Endodermal cell (in vitro differentiated cells): Measurements from ENCODE around the gene GSPT1. TPM values are rescaled to one million over a fixed set of nuclear protein-coding genes. Genes with fewer than 3 reads are reported as not detected.

ENCODE experiments used
- DNase-seq: peaks from one replicate; pipeline ENCODE4 v3.0.0-alpha.2; 2017
- H3K27ac ChIP-seq: 2 replicates; pipeline ENCODE4 v1.5.1; 2013; ENCODE audit warnings: mild to moderate bottlenecking, low read depth, low read length, moderate library complexity
- H3K27me3 ChIP-seq: 2 replicates; pipeline ENCODE4 v1.6.1; 2013; ENCODE audit warnings: mild to moderate bottlenecking, low read length, moderate library complexity; ENCODE audit not compliant: insufficient read depth, control insufficient read depth, poor library complexity, severe bottlenecking
- H3K36me3 ChIP-seq: 2 replicates; pipeline ENCODE4 v1.7.0; 2013; ENCODE audit warnings: mild to moderate bottlenecking, low read length, moderate library complexity; ENCODE audit not compliant: control insufficient read depth, insufficient read depth
- H3K4me1 ChIP-seq: one replicate; pipeline ENCODE4 v1.7.0; 2013; ENCODE audit warnings: low read length; ENCODE audit not compliant: control insufficient read depth, insufficient read depth
- H3K4me3 ChIP-seq: 2 replicates; pipeline ENCODE4 v1.5.1; 2013; ENCODE audit warnings: mild to moderate bottlenecking, low read length, moderate library complexity
- H3K9ac ChIP-seq: 2 replicates; pipeline ENCODE4 v1.6.1; 2013; ENCODE audit warnings: mild to moderate bottlenecking, low read length, moderate library complexity; ENCODE audit not compliant: poor library complexity, severe bottlenecking; ENCODE audit errors: extremely low read depth
- H3K9me3 ChIP-seq: 2 replicates; pipeline ENCODE4 v1.6.1; 2013; ENCODE audit warnings: mild to moderate bottlenecking, low read length, moderate library complexity; ENCODE audit not compliant: control insufficient read depth
- H3K27ac Mint-ChIP-seq: 2 replicates; pipeline ENCODE4 v1.8.0; 2020; ENCODE audit warnings: mixed read lengths
- H3K27me3 Mint-ChIP-seq: 2 replicates; pipeline ENCODE4 v1.8.0; 2021; ENCODE audit warnings: mild to moderate bottlenecking, mixed read lengths; ENCODE audit not compliant: insufficient read depth
- H3K36me3 Mint-ChIP-seq: 2 replicates; pipeline ENCODE4 v1.8.0; 2020; ENCODE audit warnings: low read depth, mixed read lengths
- H3K4me1 Mint-ChIP-seq: 2 replicates; pipeline ENCODE4 v1.8.0; 2020; ENCODE audit warnings: mixed read lengths
- H3K4me3 Mint-ChIP-seq: 2 replicates; pipeline ENCODE4 v1.8.0; 2020; ENCODE audit warnings: mild to moderate bottlenecking, moderate library complexity, mixed read lengths
- H3K9me3 Mint-ChIP-seq: 2 replicates; pipeline ENCODE4 v1.8.0; 2020; ENCODE audit warnings: mild to moderate bottlenecking, mixed read lengths
- CTCF ChIP-seq: fragments of 200-600 bp; sonication (generic); conservative IDR thresholded peaks from 2 replicates; pipeline ENCODE4 v1.5.0; 2021; ENCODE audit warnings: antibody characterized with exemption, mild to moderate bottlenecking
- WGBS, 2 experiments: methylation state at CpG; one replicate each; pipeline versions ENCODE4 v1.1.5 to v1.1.7; 2013; ENCODE audit warnings: missing lambda C conversion rate in 2 of 2, mixed read lengths in 1 of 2; ENCODE audit not compliant: insufficient coverage in 1 of 2, insufficient read length in 1 of 2; 5-methylcytosine and 5-hydroxymethylcytosine counted together
- total RNA-seq, 2 donors: library from RNA; stranded (reverse); fragmentation: NEBNext Ultra II Directional in 1 of 2; extraction: Animal tissue kit (Norgen Biotek cat#: 25700) in 1 of 2; gene quantifications; 2 replicates in 1 of 2; 3 replicates in 1 of 2; pipeline ENCODE4 v1.2.1, GENCODE V29; 2021

The GSPT1 gene
- total RNA-seq, 2 donors from 2014 or later: 110 to 115 TPM

GRCh38 chr16:11896486-11897176 is 19.1 kb downstream of the GSPT1 start:
- Histone ChIP-seq H3K36me3 (peaks cover 55% of the 10 kb centered on the region), H3K9me3 (no peaks in the 10 kb centered on the region), H3K4me3 (no peak overlapping the region), H3K27ac (no peak overlapping the region), H3K9ac (no peak overlapping the region), H3K27me3 (no peaks in the 10 kb centered on the region), H3K4me1 (no peaks in the 10 kb centered on the region)
- Mint-ChIP-seq H3K27ac (no peak overlapping the region), H3K4me3 (no peak overlapping the region), H3K4me1 (no peaks in the 10 kb centered on the region), H3K9me3 (no peaks in the 10 kb centered on the region), H3K36me3 (peaks cover 31% of the 10 kb centered on the region), H3K27me3 (no peaks in the 10 kb centered on the region)
- 90 to 93% methylated on average over 3 to 4 of the region's 5 CpGs for WGBS, 2 experiments
- no peak for TF ChIP-seq CTCF
- no peak for DNase-seq

GRCh38 chr16:11893571-11893970 is 22.2 kb downstream of the GSPT1 start:
- no peak for DNase-seq
- no peak for TF ChIP-seq CTCF
- Mint-ChIP-seq H3K9me3 (no peaks in the 10 kb centered on the region), H3K4me1 (no peaks in the 10 kb centered on the region), H3K4me3 (no peak overlapping the region), H3K27ac (no peak overlapping the region), H3K27me3 (no peaks in the 10 kb centered on the region), H3K36me3 (peaks cover 48% of the 10 kb centered on the region)
- Histone ChIP-seq H3K9ac (no peak overlapping the region), H3K27me3 (no peaks in the 10 kb centered on the region), H3K27ac (no peak overlapping the region), H3K4me3 (no peak overlapping the region), H3K9me3 (no peaks in the 10 kb centered on the region), H3K4me1 (no peaks in the 10 kb centered on the region), H3K36me3 (peaks cover 63% of the 10 kb centered on the region)
- WGBS, 2 experiments: 99 to 100% methylated on average over 2 of the region's 2 CpGs

GRCh38 chr16:11892761-11893160 is 23.0 kb downstream of the GSPT1 start:
- TF ChIP-seq CTCF: no peak
- Mint-ChIP-seq H3K27ac (no peak overlapping the region), H3K4me3 (no peak overlapping the region), H3K9me3 (no peaks in the 10 kb centered on the region), H3K36me3 (peaks cover 53% of the 10 kb centered on the region), H3K4me1 (no peaks in the 10 kb centered on the region), H3K27me3 (no peaks in the 10 kb centered on the region)
- H3K9ac ChIP-seq: no peak overlapping the region
- no peaks in the 10 kb centered on the region for H3K4me1 ChIP-seq
- H3K9me3 ChIP-seq: no peaks in the 10 kb centered on the region
- no peak for DNase-seq
- H3K4me3 ChIP-seq: no peak overlapping the region
- no peak overlapping the region for H3K27ac ChIP-seq
- no peaks in the 10 kb centered on the region for H3K27me3 ChIP-seq
- 79 to 90% methylated on average over 2 to 3 of the region's 4 CpGs for WGBS, 2 experiments
- peaks cover 60% of the 10 kb centered on the region for H3K36me3 ChIP-seq
